Measurements from ENCODE around the gene PIAS1.

PIAS1 gene

GRCh38 chr15:68061602-68062001, 7.5 kb downstream of the PIAS1 start:
- H3K27ac ChIP-seq, result no peak overlapping the region
- no peak for DNase-seq (ENCODE audit: low read depth, low spot score)

DNA sequence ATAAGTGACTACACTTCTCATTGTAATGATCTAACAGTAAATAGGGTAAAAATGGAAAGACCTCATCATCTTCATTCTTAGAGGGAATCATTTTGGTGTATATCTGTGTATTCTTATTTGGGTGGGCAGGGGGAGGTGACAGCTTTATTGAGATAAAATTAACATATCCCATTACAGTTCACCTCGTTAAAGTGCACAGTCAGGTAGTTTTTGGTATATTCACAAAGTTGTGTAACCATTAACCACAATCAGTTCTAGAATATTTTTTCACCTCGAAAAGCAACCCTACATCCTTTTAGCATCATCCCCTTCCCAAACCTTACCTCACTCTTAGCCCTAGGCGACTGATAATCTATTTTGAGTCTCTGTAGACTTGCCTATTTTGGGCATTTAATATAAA, 8.1 kb downstream of the PIAS1 start:
- H3K27ac ChIP-seq, result no peak overlapping the region
- no peak for DNase-seq (ENCODE audit: low read depth, low spot score)

DNA sequence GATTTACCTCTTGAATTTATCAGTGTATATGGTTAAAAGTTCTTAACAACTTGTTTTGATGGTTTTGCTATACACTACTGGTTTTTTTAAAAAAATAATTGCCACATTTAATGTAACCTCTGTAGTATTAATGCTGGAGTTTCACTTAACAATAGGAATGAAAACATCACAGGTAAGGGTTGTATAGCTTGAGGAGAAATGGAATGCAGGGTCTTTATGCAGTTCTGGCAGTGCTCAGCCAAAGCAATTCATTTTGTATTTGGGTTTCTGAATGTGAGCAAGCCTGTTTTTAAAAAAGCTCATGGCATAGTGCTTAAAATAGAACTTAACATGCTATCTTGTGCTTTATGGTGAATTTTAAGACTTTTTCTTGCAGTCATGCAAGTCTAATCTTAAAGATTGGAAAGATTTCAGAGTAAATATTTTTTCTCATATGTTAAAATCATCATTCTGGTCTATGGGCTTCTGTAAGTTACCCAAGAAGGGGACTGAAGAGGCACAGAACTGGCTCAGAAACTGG, 8.9 kb downstream of the PIAS1 start:
- no peak overlapping the region for H3K27ac ChIP-seq
- DNase-seq (ENCODE audit: low read depth, low spot score), result no peak

DNA sequence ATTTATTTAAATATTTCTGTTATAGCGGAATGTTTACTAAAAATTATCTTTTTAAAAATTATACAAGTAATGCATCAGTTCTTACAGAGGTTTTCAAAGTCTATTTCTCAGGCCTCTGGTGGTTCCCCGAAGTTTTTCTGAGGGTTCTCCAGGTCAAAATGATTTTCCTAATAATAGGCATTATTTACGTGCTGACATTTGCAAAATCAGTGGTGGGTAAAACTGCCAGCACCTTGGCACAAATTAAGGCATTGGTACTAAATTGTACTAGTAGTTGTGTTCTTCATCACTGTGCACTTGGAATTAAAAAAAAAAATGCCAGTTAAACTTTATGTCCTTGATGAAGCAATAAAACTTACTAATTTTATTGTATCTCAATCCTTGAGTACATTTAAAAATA, 9.5 kb downstream of the PIAS1 start:
- no peak overlapping the region for H3K27ac ChIP-seq
- DNase-seq (ENCODE audit: low read depth, low spot score), result no peak

DNA sequence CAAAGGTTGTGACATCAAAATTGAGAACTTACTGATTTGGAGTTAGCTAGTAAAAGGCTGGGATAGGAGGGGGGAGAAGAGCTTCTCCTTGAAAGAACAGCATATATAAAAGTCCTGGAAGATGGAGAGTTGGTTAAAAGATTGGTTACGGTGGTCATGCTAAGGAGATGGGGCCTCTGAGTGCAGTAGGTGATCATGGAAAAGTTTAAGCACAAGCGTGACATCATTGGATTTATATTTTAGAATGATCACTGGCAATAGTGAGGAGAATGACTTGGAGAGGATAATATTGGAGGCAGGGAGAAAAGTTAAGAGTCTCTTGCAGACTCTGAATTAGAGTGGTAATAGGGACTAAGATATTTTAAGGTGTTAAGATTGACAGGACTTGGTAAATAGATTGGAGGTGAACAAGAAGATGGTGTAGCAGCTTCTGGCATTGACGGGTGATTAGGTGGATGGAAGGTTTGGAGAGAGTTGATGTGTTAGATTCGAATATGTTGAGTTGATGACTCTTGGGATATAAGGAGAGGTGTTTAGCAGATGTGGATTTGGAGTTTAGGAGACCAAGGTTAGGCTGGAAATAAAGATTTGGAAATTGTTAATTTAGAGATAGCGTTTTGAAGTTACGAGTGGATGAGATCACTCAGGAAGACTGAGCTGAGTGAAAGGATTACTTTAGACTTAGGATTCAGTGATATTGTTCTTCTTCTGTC, 19.6 kb downstream of the PIAS1 start:
- DNase-seq (ENCODE audit: low read depth, low spot score), result no peak
- H3K27ac ChIP-seq, result no peak overlapping the region

DNA sequence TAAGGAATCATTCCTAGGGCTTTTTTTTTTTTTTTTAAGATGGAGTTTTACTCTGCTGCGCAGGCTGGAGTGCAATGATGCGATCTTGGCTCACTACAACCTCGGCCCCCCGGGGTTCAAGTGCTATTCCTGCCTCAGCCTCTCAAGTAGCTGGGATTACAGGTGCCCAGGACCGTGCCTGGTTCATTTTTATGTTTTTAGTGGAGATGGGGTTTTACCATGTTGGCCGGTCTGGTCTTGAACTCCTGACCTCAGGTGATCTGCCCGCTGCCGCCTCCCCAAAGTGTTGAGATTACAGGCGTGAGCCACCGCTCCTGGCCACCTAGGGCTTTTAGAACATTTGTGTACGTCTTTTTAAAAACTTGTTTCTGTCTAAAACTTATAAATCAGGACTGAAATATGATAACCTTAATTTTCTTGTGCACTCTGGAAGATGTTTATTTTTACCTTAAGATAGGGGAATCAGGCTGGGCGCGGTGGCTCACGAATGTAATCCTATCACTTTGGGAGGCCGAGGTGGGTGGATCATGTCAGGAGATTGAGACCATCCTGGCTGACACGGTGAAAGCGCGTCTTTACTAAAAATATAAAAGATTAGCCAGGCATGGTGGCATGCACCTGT, 21.8 kb downstream of the PIAS1 start:
- no peak for DNase-seq (ENCODE audit: low read depth, low spot score)
- H3K27ac ChIP-seq, result no peak overlapping the region

DNA sequence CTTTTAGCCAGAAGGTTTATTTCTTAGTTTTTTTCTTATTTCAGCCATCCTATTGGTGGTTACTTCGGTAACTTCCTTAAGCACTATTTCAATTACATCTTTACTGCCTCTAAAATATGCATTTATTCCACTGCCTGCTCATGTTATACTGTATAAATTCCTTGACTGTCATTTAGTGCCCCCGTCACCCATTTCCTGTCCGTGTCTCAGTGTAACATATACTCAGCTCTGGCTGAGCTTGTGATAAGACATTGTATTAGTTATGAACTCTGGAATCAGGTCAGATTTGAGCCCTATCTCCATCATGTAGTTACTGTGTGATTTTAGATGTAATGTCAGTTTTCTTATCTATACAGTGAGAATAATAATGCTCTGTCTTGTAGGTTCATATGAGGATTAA, 24.2 kb downstream of the PIAS1 start:
- H3K27ac ChIP-seq, result no peak overlapping the region
- no peak for DNase-seq (ENCODE audit: low read depth, low spot score)

- no peak overlapping the region for H3K27ac ChIP-seq
- DNase-seq (ENCODE audit: low read depth, low spot score), result no peak
These were observed 26.2 kb downstream of the PIAS1 start for GRCh38 chr15:68080334-68080733.

DNA sequence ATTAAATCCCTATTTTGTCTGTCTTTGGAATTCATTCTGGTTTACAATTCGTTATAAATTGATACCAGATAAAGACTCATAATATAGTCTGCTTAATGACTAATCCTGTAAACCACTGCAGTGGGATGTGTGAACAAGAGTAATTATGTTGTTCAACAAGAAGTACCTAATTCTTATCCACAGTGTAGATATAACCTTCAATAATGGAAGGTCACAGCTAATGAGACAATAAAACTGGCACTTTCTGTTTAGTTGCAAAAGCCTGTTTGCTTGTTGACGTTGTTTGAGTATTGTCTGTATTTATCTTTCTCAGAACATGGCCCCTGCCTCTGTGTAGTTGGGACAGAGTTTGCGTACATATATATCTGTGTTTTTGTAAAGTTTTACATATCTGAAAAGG, 26.7 kb downstream of the PIAS1 start:
- DNase-seq (ENCODE audit: low read depth, low spot score), result no peak
- H3K27ac ChIP-seq, result no peak overlapping the region

GRCh38 chr15:68081869-68082505, 27.9 kb downstream of the PIAS1 start:
- H3K27ac ChIP-seq, result no peak overlapping the region
- DNase-seq (ENCODE audit: low read depth, low spot score), result no peak

- H3K27ac ChIP-seq, result no peak overlapping the region
- DNase-seq (ENCODE audit: low read depth, low spot score), result no peak
These were observed 28.6 kb downstream of the PIAS1 start for GRCh38 chr15:68082735-68083134.

- no peak overlapping the region for H3K27ac ChIP-seq
- DNase-seq (ENCODE audit: low read depth, low spot score), result no peak
These were observed 29.3 kb downstream of the PIAS1 start for GRCh38 chr15:68083463-68083862.

DNA sequence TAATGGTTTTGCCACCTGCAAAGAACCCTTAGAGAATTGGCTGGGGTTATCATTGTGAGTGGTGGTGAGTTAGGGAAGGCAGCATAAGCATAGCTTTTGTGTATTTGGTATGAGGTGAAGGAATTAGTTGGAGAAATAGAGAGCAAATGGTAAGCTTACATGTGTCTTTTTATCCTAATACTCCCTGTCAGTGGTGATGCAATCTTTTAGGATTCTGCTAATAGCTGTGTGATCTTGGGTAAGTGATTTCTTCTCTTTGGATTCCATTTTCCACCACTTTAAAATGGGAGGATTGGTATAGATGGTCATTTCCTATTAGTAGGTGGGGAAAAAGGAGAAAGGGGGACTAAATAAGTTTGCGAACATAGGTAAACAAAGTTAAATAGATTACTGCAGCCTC, 30.9 kb downstream of the PIAS1 start:
- no peak overlapping the region for H3K27ac ChIP-seq
- DNase-seq (ENCODE audit: low read depth, low spot score), result no peak

GRCh38 chr15:68091743-68092142, 37.6 kb downstream of the PIAS1 start:
- DNase-seq (ENCODE audit: low read depth, low spot score), result no peak
- no peak overlapping the region for H3K27ac ChIP-seq

- no peak overlapping the region for H3K27ac ChIP-seq
- no peak for DNase-seq (ENCODE audit: low read depth, low spot score)
These were observed 42.0 kb downstream of the PIAS1 start for GRCh38 chr15:68096099-68096498.

GRCh38 chr15:68097029-68097428, 42.9 kb downstream of the PIAS1 start:
- no peak for DNase-seq (ENCODE audit: low read depth, low spot score)
- no peak overlapping the region for H3K27ac ChIP-seq

DNA sequence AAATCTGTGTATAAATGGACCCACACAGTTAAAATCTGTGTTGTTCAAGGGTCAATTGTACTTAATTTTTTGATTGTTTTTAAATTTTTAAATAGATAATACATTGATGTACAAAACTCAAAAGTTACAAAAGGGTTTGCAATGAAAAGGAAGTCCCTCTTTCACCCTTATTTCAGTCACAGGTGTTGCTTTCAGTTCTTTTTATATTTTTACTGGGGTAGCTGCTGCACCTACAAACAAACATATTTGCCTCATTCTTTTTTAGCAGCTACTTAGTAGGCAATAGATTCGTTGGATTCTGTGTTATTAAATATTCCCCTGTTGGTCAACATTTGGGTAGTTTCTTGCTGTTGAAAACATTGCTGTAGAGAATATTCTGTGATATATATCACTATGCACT, 44.4 kb downstream of the PIAS1 start:
- no peak overlapping the region for H3K27ac ChIP-seq
- DNase-seq (ENCODE audit: low read depth, low spot score), result no peak

GRCh38 chr15:68100194-68100593, 46.1 kb downstream of the PIAS1 start:
- H3K27ac ChIP-seq, result no peak overlapping the region

GRCh38 chr15:68103603-68104002, 49.5 kb downstream of the PIAS1 start:
- H3K27ac ChIP-seq, result no peak overlapping the region
- DNase-seq (ENCODE audit: low read depth, low spot score), result no peak

More at GRCh38 chr15:68100194-68100593, 46.1 kb downstream of the PIAS1 start:
- no peak for DNase-seq (ENCODE audit: low read depth, low spot score)

DNA sequence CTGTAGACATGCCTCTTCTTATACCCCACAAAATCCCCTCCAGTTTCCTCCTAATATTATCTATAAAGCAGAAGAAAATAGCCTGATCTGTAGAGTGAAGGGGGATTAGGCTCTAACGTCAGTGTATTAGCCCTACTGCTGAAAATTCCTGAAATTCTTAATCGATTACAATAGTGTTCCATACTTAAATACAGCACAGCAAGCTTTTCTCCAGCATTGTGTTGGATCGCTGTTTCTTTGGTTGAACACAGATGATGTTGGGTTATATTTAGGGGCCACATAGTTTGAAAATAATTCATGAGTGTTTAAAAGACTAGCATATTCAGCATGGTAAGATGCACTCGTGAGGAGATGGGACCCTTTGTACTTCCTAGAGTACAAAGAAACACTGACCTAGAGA, 52.5 kb downstream of the PIAS1 start:
- no peak for DNase-seq (ENCODE audit: low read depth, low spot score)
- H3K27ac ChIP-seq, result no peak overlapping the region

GRCh38 chr15:68107142-68107541, 53.0 kb downstream of the PIAS1 start:
- H3K27ac ChIP-seq, result no peak overlapping the region

More at GRCh38 chr15:68107142-68107541, 53.0 kb downstream of the PIAS1 start:
- DNase-seq (ENCODE audit: low read depth, low spot score), result no peak
